Activated T-cell treated with anti-CD3 and anti-CD28 coated beads for 1 hour (primary cell): ENCODE data around the gene EXD3.
"Not testable (repeated sequence)": the region's sequence is repeated elsewhere in the genome, so short reads cannot be mapped to it uniquely, and the experiment has no call there.

Experiments used
- DNase-seq: peaks from one replicate; pipeline ENCODE4 v3.0.0-alpha.2; 2020; ENCODE audit warnings: low read depth

EXD3 gene

DNA sequence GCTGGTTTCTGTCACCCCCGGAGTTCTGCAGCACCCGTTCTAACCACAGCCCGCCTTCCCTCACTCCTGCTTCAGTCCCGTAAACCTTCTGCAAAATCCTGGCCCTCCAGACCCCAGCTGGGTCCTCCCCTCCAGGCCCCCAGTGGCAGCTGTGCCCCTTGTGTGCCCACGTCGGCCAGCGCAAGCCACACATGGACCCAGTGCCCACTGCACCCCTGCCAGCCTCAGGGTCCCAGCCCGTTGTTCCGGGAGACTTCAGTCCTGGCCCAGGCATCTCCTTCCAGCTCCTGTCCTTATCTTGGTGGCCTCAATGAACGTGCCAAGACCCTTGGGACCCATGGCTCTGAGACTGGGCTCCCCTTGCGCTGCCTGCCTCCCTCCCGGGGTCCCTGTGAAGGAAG is 43.2 kb downstream of the EXD3 start:
- no peak for DNase-seq

GRCh38 chr9:137378688-137379410 is 44.1 kb downstream of the EXD3 start:
- not testable (repeated sequence) for DNase-seq

DNA sequence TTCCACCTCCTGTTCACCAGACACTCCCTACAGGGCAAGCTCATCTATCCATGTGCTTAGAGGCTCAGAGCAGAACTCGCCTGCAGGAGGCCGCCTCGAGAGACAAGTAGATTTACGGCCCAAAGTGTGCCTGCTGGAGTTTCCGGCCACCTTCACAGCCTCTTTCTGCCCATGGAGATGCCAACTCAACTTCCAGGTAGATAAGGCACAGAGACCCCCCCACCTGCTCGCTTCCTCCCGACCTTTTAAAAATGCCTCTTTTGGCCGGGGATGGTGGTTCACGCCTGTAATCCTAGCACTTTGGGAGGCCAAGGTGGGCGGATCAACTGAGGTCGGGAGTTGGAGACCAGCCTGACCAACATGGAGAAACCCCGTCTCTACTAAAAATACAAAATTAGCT is 46.6 kb downstream of the EXD3 start:
- DNase-seq: no peak

DNA sequence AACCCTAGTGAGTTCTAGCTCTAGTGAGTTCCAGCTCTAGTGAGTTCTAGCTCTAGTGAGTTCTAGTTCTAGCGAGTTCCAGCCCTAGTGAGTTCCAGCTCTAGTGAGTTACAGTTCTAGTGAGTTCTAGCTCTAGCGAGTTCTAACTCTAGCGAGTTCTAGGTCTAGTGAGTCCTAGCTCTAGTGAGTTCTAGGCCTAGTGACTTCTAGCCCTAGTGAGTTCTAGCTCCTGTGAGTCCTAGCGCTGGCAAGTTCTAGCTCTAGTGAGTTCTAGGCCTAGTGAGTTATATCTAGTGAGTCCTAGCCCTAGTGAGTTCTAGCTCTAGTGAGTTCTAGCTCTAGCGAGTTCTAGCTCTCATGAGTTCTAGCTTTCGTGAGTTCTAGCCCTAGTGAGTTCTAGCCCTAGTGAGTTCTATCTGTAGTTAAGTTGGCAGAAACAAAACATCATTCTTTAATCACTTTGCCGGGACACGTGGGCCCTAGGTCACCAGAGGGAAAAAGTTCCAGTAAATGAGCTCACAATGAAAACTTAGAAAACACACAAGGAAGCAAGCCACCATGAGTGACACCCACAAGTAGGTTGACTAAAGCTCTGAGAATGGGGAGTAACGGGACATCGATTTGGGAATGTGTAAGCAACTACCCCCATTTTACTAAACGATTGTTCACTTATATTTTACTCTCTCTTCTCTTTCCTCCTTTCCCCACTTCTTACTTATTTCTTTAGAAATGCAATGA is 47.5 kb downstream of the EXD3 start:
- no peak for DNase-seq

GRCh38 chr9:137374131-137374845 is 48.7 kb downstream of the EXD3 start:
- DNase-seq: no peak

- no peak for DNase-seq
These were observed 49.4 kb downstream of the EXD3 start for GRCh38 chr9:137373611-137373980.

DNA sequence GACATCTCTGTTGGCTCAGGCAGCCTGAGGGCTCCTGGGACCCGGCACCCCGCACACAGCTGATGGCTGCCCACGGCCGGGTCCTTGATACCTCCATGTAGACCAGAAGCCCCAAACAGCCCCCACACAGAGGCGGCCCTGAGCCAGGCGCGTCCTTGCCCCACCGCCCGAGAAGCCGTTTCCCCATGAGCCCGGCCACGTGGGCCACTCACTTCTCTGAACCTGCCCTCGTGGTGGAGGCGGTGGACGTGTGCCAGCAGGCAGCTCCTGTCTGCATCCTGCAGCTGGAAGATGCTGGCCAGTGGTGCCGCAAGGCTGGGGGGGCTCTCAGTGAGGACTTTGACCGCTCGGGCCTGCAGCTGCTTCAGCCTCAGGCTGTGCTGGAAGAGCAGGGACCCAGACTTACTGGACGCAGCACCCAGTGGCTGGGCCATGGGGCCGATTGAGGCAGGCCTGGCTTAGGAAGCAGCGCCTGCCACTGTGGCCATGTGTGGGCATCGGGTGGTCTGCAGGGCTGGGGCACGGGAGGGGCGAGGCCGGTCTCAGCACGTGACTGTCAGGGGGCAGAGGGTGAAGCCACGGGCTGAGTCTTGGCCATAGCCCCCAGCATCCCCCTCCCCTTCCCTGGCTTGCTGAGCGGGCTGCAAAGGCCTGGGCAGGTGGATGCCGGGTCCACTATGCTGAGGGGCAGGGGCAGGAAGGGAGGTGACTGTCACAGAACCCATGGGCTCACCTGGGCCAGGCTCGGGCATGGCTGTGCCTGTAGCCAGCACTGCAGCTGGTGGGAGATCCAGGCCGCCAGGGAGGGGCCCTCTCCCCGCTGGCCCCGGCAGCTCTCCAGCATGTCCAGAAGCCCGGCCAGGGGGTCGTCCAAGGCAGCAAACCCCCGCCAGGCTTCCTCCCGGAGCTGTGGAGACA is 50.0 kb downstream of the EXD3 start:
- DNase-seq: no peak

DNA sequence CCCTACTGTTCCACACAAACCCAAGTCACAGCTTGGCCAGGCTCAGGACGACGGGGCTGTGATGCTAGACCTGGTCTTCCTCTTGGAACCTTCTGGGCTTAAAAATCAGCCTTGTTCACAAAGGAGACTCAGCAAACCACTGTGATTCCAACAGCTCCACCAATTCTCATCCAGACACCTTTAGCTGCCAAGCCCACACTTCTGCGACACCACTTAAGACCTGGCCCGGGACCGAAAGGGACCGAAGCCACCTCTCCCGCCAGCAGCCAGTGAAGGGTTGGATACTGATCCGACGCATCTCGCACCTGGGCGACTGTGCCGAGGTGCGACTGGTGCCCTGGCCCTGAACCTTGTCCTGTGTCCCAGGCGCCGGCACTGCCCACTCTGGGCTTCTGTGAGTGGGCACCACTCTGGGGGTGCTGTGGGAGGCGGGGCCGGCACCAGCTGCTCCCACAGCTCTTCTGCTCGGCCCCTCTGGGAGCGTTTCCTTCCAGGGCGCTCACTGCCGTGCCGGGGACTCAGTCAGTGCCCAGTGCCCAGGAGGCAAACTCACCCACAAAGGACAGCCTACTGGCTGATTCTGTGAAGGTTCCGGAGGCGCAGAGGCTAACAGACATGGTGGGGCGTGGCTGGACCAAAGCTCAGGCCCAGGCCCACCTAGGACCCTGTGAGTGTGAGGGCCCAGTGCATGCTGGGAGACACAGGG is 50.9 kb downstream of the EXD3 start:
- DNase-seq: no peak

GRCh38 chr9:137371521-137371941 is 51.4 kb downstream of the EXD3 start:
- DNase-seq: no peak

- no peak for DNase-seq
These were observed 52.0 kb downstream of the EXD3 start for GRCh38 chr9:137370865-137371520.

GRCh38 chr9:137369911-137370764 is 52.8 kb downstream of the EXD3 start:
- no peak for DNase-seq

DNA sequence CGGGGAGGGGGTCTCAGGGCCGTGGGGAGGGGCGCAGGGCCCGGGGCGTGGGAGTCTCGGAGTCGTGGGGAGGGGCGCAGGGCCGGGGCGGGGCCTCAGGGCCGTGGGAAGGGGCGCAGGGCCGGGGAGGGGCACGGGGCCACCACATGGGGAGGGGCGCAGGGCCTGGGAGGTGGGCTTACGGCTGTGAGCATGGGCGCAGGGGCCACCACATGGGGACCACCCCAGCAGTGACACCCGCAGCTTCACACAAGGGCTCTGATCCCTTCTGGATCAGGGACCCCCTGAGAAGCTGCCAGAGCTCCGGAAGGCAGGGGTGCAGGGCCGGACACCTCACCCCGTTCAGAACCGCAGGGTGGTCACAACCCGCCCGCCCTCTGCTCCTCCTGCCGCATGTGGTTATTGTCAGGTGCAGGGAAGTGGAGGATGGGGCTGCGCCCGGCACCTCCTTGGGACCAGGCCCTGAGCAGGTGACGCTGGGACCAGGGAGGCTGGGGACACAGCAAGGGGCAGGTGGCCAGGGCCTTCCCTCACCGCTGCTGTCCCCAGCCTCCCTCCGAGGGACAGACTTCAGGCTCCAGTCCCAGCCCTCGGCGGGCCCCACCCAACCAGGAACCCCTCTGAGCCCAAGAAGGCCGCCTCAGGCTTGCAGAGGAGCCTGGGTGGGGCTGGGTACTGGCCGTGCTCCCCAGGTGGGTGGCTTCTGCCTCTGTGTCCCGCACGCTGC is 53.7 kb downstream of the EXD3 start:
- no peak for DNase-seq

DNA sequence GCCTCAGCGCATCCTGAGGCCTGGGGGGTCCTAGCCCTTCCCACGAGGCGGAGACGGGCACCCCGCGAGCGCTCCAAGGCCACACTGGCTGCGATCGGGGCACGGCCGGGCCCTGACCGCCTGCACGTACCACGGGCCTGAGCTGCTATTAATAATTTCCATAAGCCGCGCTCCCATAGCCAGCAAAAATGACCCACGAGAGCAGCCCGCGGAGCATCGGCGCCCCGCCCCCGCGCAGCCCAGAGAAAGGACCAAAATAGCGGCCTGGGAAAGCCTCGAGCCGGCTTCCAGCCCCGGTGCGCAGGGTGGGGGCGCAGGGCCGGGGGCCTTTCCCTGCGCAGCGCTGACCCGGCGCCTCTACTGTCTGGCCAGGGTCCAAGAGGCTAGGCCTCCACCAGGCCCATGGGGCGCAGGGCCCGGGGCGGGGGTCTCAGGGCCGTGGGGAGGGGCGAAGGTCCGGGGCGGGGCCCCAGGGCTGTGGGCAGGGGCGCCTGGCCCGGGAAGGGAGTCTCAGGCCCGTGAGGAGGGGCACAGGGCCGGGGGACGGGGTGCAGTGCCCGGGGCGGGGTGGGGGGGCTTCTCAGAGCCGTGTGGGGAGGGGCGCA is 54.4 kb downstream of the EXD3 start:
- DNase-seq: no peak

- no peak for DNase-seq
These were observed 55.2 kb downstream of the EXD3 start for GRCh38 chr9:137367506-137368430.

DNA sequence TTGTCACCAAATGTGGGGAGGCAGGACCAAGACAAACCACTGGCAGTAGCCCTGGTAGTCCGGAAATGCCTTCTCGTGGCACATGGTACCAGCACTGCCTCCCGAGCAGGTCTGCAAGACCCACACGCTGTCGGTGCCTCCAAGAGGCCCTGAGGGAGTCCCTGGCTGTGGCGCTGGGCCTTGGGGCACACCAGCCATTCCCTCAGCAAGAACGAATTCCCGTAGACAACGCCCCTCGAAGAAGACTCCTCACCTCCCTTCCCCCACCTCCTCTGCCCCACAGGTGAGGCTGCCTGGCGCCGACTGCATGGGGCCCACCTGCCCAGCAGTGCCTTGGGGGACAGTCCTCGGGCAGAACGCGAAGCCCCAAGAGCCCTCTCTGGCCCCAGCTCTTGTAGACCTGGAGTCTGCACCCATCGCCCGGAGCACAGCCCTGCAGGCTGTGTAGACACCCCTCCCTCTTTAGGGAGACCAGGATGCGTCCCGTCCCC is 56.0 kb downstream of the EXD3 start:
- DNase-seq: no peak

- no peak for DNase-seq
These were observed 56.5 kb downstream of the EXD3 start for GRCh38 chr9:137366445-137366810.
